Skeletal muscle tissue (tissue), 4 donors: Measurements from ENCODE around the gene ARFIP2. TPM values are rescaled to one million over a fixed set of nuclear protein-coding genes. Genes with fewer than 3 reads are reported as not detected.

Experiments used
- H3K27ac ChIP-seq: one replicate; pipeline ENCODE4 v1.7.0; 2013; ENCODE audit warnings: mild to moderate bottlenecking, low read depth, low read length, inconsistent platforms
- H3K27me3 ChIP-seq, 3 donors: one replicate each; pipeline ENCODE4 v1.7.0; 2013; ENCODE audit warnings: low read length in 3 of 3; ENCODE audit not compliant: control insufficient read depth in 3 of 3, insufficient read depth in 3 of 3
- H3K36me3 ChIP-seq, 3 donors: one replicate each; pipeline ENCODE4 v1.7.0; 2013; ENCODE audit warnings: low read length in 3 of 3; ENCODE audit not compliant: control insufficient read depth in 3 of 3, insufficient read depth in 3 of 3
- H3K4me1 ChIP-seq, 3 donors: one replicate each; pipeline ENCODE4 v1.7.0; 2013; ENCODE audit warnings: low read length in 3 of 3, mild to moderate bottlenecking in 3 of 3; ENCODE audit not compliant: control insufficient read depth in 3 of 3, insufficient read depth in 3 of 3
- H3K4me3 ChIP-seq, 3 donors: one replicate each; pipeline ENCODE4 v1.7.0; 2013; ENCODE audit warnings: low read length in 3 of 3
- H3K9ac ChIP-seq, 3 donors: one replicate each; pipeline ENCODE4 v1.7.0; 2013; ENCODE audit warnings: low read length in 3 of 3, mild to moderate bottlenecking in 3 of 3, moderate library complexity in 2 of 3, low read depth in 1 of 3
- H3K9me3 ChIP-seq, 3 donors: one replicate each; pipeline ENCODE4 v1.7.0; 2013; ENCODE audit warnings: low read length in 3 of 3; ENCODE audit not compliant: control insufficient read depth in 3 of 3
- total RNA-seq: library from RNA; depleted of rRNA; stranded (reverse); fragments of >200 nt; gene quantifications from one replicate; pipeline ENCODE4 v1.2.3, GENCODE V29; 2014
- donor health status: Osteomylitis.

Gene ARFIP2
- total RNA-seq, 1 donor from 2014 or later, result 14.1 TPM

GRCh38 chr11:6473451-6474412 is 7.4 kb downstream of the ARFIP2 start, which contains the start of gene TRIM3:
TRIM3 (minus strand) TSS chr11:6473941; CDS start chr11:6465695, 8,246 bp downstream.
- Histone ChIP-seq H3K9me3 (no peaks in the 10 kb centered on the region), H3K27ac (peak within 1 kb of the TSS; percentile 89), H3K9ac (peak within 1 kb of the TSS; percentile 82 to 94 (median 94)), H3K36me3 (peaks cover 20 to 23% (median 22%) of the 10 kb centered on the region in 3 donors), H3K4me3 (peak within 1 kb of the TSS; percentile 81 to 93 (median 90)), H3K27me3 (no peaks in the 10 kb centered on the region), H3K4me1 (peaks cover 18 to 29% (median 22%) of the 10 kb centered on the region in 3 donors)

GRCh38 chr11:6472934-6473333 is 8.2 kb downstream of the ARFIP2 start:
- H3K27ac ChIP-seq, result no peak overlapping the region
- H3K36me3 ChIP-seq, result peaks cover 12 to 16% (median 14%) of the 10 kb centered on the region in 3 donors
- H3K27me3 ChIP-seq, result no peaks in the 10 kb centered on the region
- H3K4me3 ChIP-seq, result peak overlapping the region; percentile 70 to 93 (median 81)
- peaks cover 18 to 33% (median 24%) of the 10 kb centered on the region in 3 donors for H3K4me1 ChIP-seq
- no peaks in the 10 kb centered on the region for H3K9me3 ChIP-seq
- peak overlapping the region; percentile 44 to 94 (median 79) for H3K9ac ChIP-seq

GRCh38 chr11:6469599-6469998 is 11.5 kb downstream of the ARFIP2 start:
- Histone ChIP-seq H3K9me3 (no peaks in the 10 kb centered on the region), H3K27me3 (no peaks in the 10 kb centered on the region), H3K4me1 (peaks cover 19 to 42% (median 27%) of the 10 kb centered on the region in 3 donors), H3K27ac (peak overlapping the region; percentile 42), H3K36me3 (peaks cover 4 to 8% (median 8%) of the 10 kb centered on the region in 3 donors), H3K9ac (peak overlapping the region in 1 of 3 donors; percentile 22), H3K4me3 (peak overlapping the region in 1 of 3 donors; percentile 31)

GRCh38 chr11:6468712-6469495 is 12.2 kb downstream of the ARFIP2 start:
- Histone ChIP-seq H3K9me3 (no peaks in the 10 kb centered on the region), H3K27ac (peak overlapping the region; percentile 42), H3K36me3 (peaks cover 7 to 15% (median 12%) of the 10 kb centered on the region in 3 donors), H3K9ac (peak overlapping the region in 1 of 3 donors; percentile 22), H3K4me3 (peak overlapping the region in 1 of 3 donors; percentile 31), H3K4me1 (peaks cover 13 to 36% (median 24%) of the 10 kb centered on the region in 3 donors), H3K27me3 (no peaks in the 10 kb centered on the region)

- Histone ChIP-seq H3K9ac (no peak overlapping the region), H3K27me3 (no peaks in the 10 kb centered on the region), H3K4me3 (no peak overlapping the region), H3K9me3 (no peaks in the 10 kb centered on the region), H3K4me1 (peaks cover 5 to 14% (median 13%) of the 10 kb centered on the region in 3 donors), H3K36me3 (peaks cover 39 to 69% (median 57%) of the 10 kb centered on the region in 3 donors), H3K27ac (no peak overlapping the region)
Measured at GRCh38 chr11:6459099-6459450, 22.1 kb downstream of the ARFIP2 start.

- Histone ChIP-seq H3K36me3 (peaks cover 33 to 69% (median 55%) of the 10 kb centered on the region in 3 donors), H3K4me3 (no peak overlapping the region), H3K9me3 (no peaks in the 10 kb centered on the region), H3K4me1 (peaks cover 5 to 14% (median 13%) of the 10 kb centered on the region in 3 donors), H3K9ac (peak overlapping the region in 1 of 3 donors; percentile 28), H3K27ac (no peak overlapping the region), H3K27me3 (no peaks in the 10 kb centered on the region)
Measured at GRCh38 chr11:6458352-6459098, 22.6 kb downstream of the ARFIP2 start.

GRCh38 chr11:6457581-6458320 is 23.4 kb downstream of the ARFIP2 start:
- Histone ChIP-seq H3K9me3 (no peaks in the 10 kb centered on the region), H3K36me3 (peaks cover 31 to 77% (median 59%) of the 10 kb centered on the region in 3 donors), H3K27me3 (no peaks in the 10 kb centered on the region), H3K4me3 (no peak overlapping the region), H3K9ac (no peak overlapping the region), H3K27ac (no peak overlapping the region), H3K4me1 (peaks cover 6 to 14% (median 13%) of the 10 kb centered on the region in 3 donors)

- Histone ChIP-seq H3K4me3 (no peak overlapping the region), H3K9me3 (no peaks in the 10 kb centered on the region), H3K27me3 (no peaks in the 10 kb centered on the region), H3K4me1 (peaks cover 10 to 14% (median 13%) of the 10 kb centered on the region in 3 donors), H3K36me3 (peaks cover 31 to 83% (median 68%) of the 10 kb centered on the region in 3 donors), H3K27ac (no peak overlapping the region), H3K9ac (no peak overlapping the region)
Measured at GRCh38 chr11:6456361-6457073, 24.6 kb downstream of the ARFIP2 start.
